ENCODE measurements around the gene LCE5A.
"Not testable (repeated sequence)": the region's sequence is repeated elsewhere in the genome, so short reads cannot be mapped to it uniquely, and the experiment has no call there.

The LCE5A gene

GRCh38 chr1:152516082-152516481 lies 5.5 kb downstream of the LCE5A start:
- DNase-seq (ENCODE audit: low spot score) = no peak

DNA sequence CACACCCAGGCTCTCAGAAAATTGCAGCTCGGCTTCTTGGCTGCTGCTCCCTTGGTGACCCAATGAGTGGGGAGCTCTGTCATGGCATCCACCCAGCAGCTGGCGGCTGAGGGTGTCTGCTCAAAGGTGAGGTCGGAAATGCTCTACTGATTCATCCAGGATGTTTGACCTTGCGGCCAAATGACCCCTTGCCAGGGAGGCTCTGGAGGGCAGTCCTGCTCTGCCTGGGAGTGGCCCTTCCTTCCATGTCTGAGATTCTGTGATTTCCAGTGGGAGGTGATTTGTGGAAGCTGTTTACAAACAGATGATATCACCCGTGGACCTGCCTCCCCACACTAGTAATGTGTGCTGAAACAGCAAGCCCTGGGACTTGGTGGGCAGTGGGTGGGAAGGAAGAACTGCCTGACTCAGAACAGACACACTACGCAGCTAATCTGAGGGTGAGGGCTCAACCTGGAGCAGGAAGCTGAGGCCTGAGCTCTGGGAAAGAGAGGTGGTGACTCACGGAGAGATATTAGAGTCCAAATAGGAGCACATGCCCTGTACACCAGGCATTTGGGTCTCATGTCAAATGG lies 6.7 kb downstream of the LCE5A start:
- DNase-seq (ENCODE audit: low spot score) = no peak

DNA sequence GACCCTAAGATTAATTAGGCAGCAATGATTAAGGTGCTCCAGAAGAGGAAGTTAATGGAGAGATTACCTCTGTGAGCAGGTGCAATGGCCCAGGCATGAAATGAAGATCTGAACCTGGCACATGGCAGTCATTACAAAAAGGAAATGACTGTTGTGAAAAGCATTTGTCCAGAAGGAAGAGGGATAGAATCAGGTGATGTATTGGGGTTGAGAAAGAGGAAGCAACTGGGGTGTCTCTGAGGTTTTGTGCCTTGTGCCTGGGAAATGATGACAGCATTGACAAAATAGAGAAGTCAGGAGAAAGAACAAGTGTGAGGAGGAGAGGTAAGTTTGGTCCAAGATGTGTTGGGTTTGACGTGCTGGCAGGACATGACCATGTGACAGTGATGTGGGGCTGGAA lies 9.2 kb downstream of the LCE5A start:
- DNase-seq (ENCODE audit: low spot score) = no peak

- no peak for DNase-seq (ENCODE audit: low spot score)
These were observed 10.0 kb downstream of the LCE5A start for GRCh38 chr1:152520561-152521090.

DNA sequence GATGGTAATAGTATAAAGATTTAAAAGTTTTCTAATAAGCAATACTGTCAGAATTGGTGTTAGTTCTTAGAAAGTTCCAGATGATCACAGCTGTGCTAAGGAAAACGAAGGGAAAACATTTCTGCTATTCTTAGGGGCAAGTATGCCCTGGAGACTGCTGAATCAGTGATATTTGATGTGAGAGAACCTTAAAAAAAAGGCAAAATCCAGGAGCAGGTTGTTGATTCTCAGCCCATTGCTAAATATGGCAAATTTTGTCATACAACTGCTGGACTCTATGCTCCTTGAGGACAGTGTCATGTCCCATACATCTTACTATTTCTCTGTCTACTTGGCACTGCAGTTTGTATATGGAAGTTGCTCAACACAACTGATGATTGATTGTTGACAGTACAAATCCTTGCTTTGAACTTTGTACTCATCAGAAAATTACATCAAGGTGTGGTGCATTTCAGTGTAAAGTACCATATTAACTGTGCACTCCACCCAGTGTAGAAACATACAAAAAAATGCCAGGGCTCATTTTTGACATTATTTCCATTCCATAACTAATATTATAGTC lies 14.6 kb downstream of the LCE5A start:
- no peak for DNase-seq (ENCODE audit: low spot score)

DNA sequence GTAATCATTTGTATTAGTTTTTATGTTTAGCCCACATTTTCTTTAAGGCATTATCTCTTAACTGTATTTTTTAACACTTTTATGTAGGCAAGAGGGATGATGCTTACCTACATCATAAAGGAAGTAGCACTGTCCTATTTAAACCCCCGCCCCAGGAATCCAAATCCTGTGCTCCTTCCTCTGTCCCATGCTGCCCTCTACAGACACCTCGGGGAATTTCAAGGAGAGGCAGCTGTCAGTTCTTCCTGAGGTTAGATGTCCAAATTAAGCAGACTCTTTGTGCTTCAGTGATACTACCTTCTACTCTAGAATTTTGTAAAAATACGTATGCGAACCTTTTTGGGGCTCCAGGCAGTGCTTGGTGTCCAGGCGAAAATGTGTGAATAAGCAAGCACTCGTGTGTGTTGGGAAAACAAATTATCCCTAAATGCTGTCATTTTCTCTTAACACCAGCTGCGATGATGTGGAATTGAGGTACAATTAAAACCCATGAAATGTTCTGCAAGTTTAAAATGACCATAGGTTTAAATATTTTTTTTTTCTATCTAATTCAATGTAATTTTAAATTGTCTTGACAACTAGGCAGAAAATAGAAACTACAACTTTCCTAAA lies 22.8 kb downstream of the LCE5A start:
- DNase-seq (ENCODE audit: low spot score) = no peak

- no peak for DNase-seq (ENCODE audit: low spot score)
These were observed 25.2 kb downstream of the LCE5A start for GRCh38 chr1:152535774-152536173.

DNA sequence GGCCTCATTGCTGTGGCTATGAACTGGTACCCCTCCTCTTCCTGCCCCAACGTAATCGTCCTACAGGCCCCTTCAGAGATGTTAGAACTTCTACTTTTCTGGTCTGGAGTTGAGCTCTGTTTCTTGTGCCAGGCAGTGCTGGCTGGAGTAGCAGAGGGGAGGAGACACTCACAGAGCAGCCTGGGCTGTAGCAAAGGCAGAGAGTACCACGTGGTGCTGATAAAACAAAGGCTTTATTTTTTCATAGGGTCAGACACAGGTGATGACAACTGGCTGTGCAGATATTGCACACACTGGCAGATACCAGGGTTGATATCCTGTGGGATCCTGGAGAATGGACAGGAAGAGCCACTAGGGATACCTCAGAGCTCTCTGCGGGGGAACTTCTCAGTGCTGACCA lies 26.9 kb downstream of the LCE5A start:
- no peak for DNase-seq (ENCODE audit: low spot score)

- no peak for DNase-seq (ENCODE audit: low spot score)
These were observed 29.3 kb downstream of the LCE5A start for GRCh38 chr1:152539901-152540300.

GRCh38 chr1:152543820-152544219 lies 33.2 kb downstream of the LCE5A start:
- DNase-seq (ENCODE audit: low spot score) = no peak

- no peak for DNase-seq (ENCODE audit: low spot score)
These were observed 36.1 kb downstream of the LCE5A start for GRCh38 chr1:152546704-152547103.

DNA sequence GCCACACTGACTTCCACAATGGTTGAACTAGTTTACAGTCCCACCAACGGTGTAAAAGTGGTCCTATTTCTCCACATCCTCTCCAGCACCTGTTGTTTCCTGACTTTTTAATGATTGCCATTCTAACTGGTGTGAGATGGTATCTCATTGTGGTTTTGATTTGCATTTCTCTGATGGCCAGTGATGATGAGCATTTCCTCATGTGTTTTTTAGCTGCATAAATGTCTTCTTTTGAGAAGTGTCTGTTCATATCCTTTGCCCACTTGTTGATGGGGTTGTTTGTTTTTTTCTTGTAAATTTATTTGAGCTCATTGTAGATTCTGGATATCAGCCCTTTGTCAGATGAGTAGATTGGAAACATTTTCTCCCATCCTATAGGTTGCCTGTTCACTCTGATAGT lies 37.8 kb downstream of the LCE5A start:
- DNase-seq (ENCODE audit: low spot score) = not testable (repeated sequence)

All from ecto neural progenitor cell (in vitro differentiated cells).